Muscle of leg (tissue), 11 donors: Measurements from ENCODE around the gene LIN37. TPM values are rescaled to one million over a fixed set of nuclear protein-coding genes. Genes with fewer than 3 reads are reported as not detected.
A peak's percentile ranks its signal among the peaks of the same experiment; 100 is the strongest.

ENCODE experiments used
- DNase-seq: peaks from one replicate; pipeline ENCODE4 v3.0.0; 2013
- H3K27ac ChIP-seq: one replicate; pipeline ENCODE4 v1.5.1; 2013; ENCODE audit warnings: mild to moderate bottlenecking, low read length, control low read depth
- H3K27me3 ChIP-seq: one replicate; pipeline ENCODE4 v1.6.1; 2013; ENCODE audit warnings: low read length; ENCODE audit not compliant: control insufficient read depth, insufficient read depth
- H3K36me3 ChIP-seq: one replicate; pipeline ENCODE4 v1.6.1; 2013; ENCODE audit warnings: low read length; ENCODE audit not compliant: control insufficient read depth, insufficient read depth
- H3K4me1 ChIP-seq: one replicate; pipeline ENCODE4 v1.6.1; 2013; ENCODE audit warnings: low read length; ENCODE audit not compliant: control insufficient read depth, insufficient read depth
- H3K4me3 ChIP-seq: one replicate; pipeline ENCODE4 v1.5.1; 2013; ENCODE audit warnings: low read length, control low read depth
- H3K9me3 ChIP-seq: replicated peaks from 2 replicates; pipeline ENCODE4 v1.6.1; 2013; ENCODE audit warnings: low read depth, low read length; ENCODE audit not compliant: control insufficient read depth
- WGBS: methylation state at CpG from one replicate; pipeline ENCODE4 v1.1.5; 2013; ENCODE audit warnings: missing lambda C conversion rate; ENCODE audit not compliant: insufficient coverage; 5-methylcytosine and 5-hydroxymethylcytosine counted together
- polyA plus RNA-seq, 8 donors: library from polyadenylated mRNA; unstranded; fragments of 120-200 nt; gene quantifications; one replicate each; pipeline versions ENCODE4 v1.2.1 to v1.2.3, GENCODE V29; 2013; ENCODE audit warnings: inconsistent platforms in 1 of 8, low replicate concordance in 1 of 8; ENCODE audit not compliant: insufficient read length in 8 of 8, insufficient read depth in 1 of 8
- total RNA-seq: library from RNA; stranded (reverse); fragments of 120-200 nt; gene quantifications from one replicate; pipeline ENCODE4 v1.2.4, GENCODE V29; 2013

Gene LIN37
- total and polyA plus RNA-seq, 9 donors = 9.2 to 12.8 (median 10.3) TPM

DNA sequence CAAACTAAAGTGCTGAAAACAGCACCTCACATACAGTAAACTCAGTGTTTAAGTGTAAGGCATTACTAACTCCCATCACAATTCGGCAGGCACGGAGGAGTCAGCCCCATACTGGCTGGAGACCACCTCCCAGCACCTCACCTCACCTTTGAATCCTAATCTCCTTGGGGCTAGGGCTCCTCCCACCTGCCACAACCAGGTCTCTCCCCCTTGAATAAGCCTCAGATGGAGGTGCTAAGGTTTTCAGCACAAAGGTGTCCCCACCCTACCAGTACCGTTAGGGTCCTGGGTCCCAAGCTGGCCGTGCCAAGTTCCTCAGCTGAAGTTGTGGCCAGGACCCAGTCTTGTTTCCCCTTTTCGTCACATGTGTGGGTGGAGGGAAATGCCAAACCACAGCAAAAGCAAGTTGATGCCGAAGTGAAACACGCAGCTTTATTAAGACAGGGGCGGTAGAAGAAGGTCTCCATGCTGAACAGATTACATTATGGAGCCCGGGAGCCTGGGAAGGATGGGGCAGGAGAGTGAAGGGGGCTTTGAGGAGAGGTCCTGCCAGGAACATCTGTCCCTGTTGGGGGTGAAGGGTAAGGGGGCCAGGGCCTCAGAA lies 6.2 kb upstream of the LIN37 start, which contains the start of gene IGFLR1:
Gene IGFLR1 (minus strand): TSS at position 332 of the 604 bp plus-strand sequence. CDS start 1,272 bp downstream, outside the sequence.
- Histone ChIP-seq H3K4me1 (peaks cover 43% of the 10 kb centered on the region), H3K27me3 (no peaks in the 10 kb centered on the region), H3K36me3 (peaks cover 37% of the 10 kb centered on the region), H3K9me3 (no peaks in the 10 kb centered on the region), H3K27ac (peak within 1 kb of the TSS; percentile 51), H3K4me3 (peak within 1 kb of the TSS; percentile 69)
- 92% methylated on average over 6 of the region's 9 CpGs for WGBS
- peak; percentile 69 for DNase-seq

DNA sequence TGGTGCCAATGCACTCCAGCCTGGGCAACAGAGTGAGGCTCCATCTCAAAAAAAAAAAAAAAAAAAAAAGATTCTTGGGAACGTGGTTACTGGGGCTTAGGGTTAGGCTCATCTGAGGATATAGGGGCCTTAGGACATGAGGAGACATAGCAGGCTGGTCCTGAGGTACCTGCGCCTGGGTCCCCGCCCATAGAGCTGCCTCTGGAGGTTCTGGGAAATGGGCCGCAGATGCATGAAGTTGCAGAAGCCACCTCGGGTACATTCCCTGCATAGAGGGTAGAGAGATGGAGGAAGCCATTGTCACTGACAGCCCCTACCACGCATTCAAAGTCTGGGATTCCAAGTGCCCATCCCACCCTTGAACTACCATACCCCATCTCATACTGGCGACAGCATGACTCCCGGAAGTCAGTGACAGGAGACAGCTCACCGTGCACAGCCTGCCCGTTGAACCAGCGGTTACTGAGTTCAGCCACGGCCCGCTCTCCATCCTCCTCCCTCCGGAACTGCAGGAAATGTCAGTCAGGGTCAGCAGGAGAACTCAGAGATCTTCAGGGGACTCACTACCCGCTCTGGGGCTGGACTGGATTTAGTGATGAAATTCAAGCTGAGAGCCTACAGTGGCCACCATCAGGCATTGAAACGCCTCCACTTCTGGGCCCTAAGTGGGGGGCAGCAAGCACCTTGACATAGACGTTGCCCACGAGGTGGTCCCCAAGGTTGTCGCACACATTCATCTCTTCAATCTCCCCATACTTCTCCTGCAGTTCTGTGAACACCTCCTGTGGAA lies 4.5 kb upstream of the LIN37 start:
- peaks cover 48% of the 10 kb centered on the region for H3K4me1 ChIP-seq
- H3K4me3 ChIP-seq = no peak overlapping the region
- WGBS = 87% methylated on average over 16 of the region's 19 CpGs
- H3K9me3 ChIP-seq = no peaks in the 10 kb centered on the region
- H3K36me3 ChIP-seq = peaks cover 20% of the 10 kb centered on the region
- H3K27me3 ChIP-seq = no peaks in the 10 kb centered on the region
- H3K27ac ChIP-seq = no peak overlapping the region
- no peak for DNase-seq

- DNase-seq = peak; percentile 99
- Histone ChIP-seq H3K4me1 (peaks cover 52% of the 10 kb centered on the region), H3K9me3 (no peaks in the 10 kb centered on the region), H3K27ac (peak overlapping the region; percentile 99), H3K36me3 (peaks cover 15% of the 10 kb centered on the region), H3K4me3 (peak overlapping the region; percentile 65), H3K27me3 (no peaks in the 10 kb centered on the region)
- under 1% methylated on average over 33 of the region's 41 CpGs for WGBS
These were observed 3.7 kb upstream of the LIN37 start for GRCh38 chr19:35744430-35745327.

GRCh38 chr19:35745328-35746086 lies 2.9 kb upstream of the LIN37 start, which contains the start of the genes PSENEN and U2AF1L4:
Gene PSENEN, plus strand, starts transcription at chr19:35745651. Its CDS starts 280 bp downstream, at chr19:35745931.
Gene U2AF1L4, minus strand, starts transcription at chr19:35745418. Its CDS starts 27 bp downstream, at chr19:35745391.
- H3K36me3 ChIP-seq = peaks cover 18% of the 10 kb centered on the region
- no peaks in the 10 kb centered on the region for H3K9me3 ChIP-seq
- H3K27me3 ChIP-seq = no peaks in the 10 kb centered on the region
- peaks cover 49% of the 10 kb centered on the region for H3K4me1 ChIP-seq
- H3K4me3 ChIP-seq = peak within 1 kb of the TSS; percentile 92
- DNase-seq = peak; percentile 100
- WGBS = under 1% methylated on average over 22 of the region's 40 CpGs
- H3K27ac ChIP-seq = peak within 1 kb of the TSS; percentile 99

DNA sequence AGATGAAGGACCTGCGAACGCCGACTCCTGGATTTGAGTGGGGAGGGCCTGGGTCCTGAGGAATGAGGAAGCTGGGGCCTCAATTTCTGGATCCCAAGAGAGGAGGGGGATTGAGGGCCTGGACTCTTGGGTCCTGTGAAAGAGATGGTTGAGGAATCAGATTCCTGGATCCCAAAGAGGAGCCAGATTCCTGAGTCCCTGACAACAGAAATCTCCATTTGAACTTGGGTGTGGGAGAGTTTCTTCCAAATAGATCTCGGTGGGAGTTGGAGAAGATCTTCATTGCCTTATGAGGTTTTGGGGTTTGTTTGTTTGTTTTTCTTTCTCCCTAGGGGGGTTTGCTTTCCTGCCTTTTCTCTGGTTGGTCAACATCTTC lies 2.3 kb upstream of the LIN37 start:
- peaks cover 18% of the 10 kb centered on the region for H3K36me3 ChIP-seq
- H3K27ac ChIP-seq = peak overlapping the region; percentile 91
- peaks cover 44% of the 10 kb centered on the region for H3K4me1 ChIP-seq
- 0% methylated on average over 3 of the region's 4 CpGs for WGBS
- no peaks in the 10 kb centered on the region for H3K27me3 ChIP-seq
- no peak for DNase-seq
- H3K4me3 ChIP-seq = peak overlapping the region; percentile 92
- H3K9me3 ChIP-seq = no peaks in the 10 kb centered on the region

- H3K4me3 ChIP-seq = peak overlapping the region; percentile 92
- H3K9me3 ChIP-seq = no peaks in the 10 kb centered on the region
- no peaks in the 10 kb centered on the region for H3K27me3 ChIP-seq
- peaks cover 39% of the 10 kb centered on the region for H3K4me1 ChIP-seq
- 82% methylated on average over 4 of the region's 5 CpGs for WGBS
- H3K36me3 ChIP-seq = peaks cover 18% of the 10 kb centered on the region
- H3K27ac ChIP-seq = peak overlapping the region; percentile 91
- DNase-seq = no peak
These were observed 1.8 kb upstream of the LIN37 start for GRCh38 chr19:35746531-35746930.

GRCh38 chr19:35750167-35750566 lies 1.8 kb downstream of the LIN37 start:
- Histone ChIP-seq H3K4me1 (peaks cover 38% of the 10 kb centered on the region), H3K27ac (no peak overlapping the region), H3K27me3 (no peaks in the 10 kb centered on the region), H3K9me3 (no peaks in the 10 kb centered on the region), H3K36me3 (peaks cover 36% of the 10 kb centered on the region), H3K4me3 (no peak overlapping the region)
- no peak for DNase-seq
- whole genome bisulfite sequencing = 100% methylated on average over 2 of the region's 5 CpGs

GRCh38 chr19:35751839-35752745 lies 3.7 kb downstream of the LIN37 start:
- DNase-seq = no peak
- WGBS = 83% methylated on average over 7 of the region's 14 CpGs
- H3K36me3 ChIP-seq = peaks cover 36% of the 10 kb centered on the region
- H3K4me3 ChIP-seq = no peak overlapping the region
- H3K27me3 ChIP-seq = no peaks in the 10 kb centered on the region
- no peaks in the 10 kb centered on the region for H3K9me3 ChIP-seq
- H3K27ac ChIP-seq = no peak overlapping the region
- H3K4me1 ChIP-seq = peaks cover 46% of the 10 kb centered on the region
